Right cardiac atrium (tissue), 5 donors: ENCODE results near the gene EMILIN1. TPM values are rescaled to one million over a fixed set of nuclear protein-coding genes. Genes with fewer than 3 reads are reported as not detected.

Source experiments
- ATAC-seq, 2 donors: fragments of 200-7000 bp; cut with Tn5 transposase; one replicate each; pipeline versions ENCODE4 v1.8.0 to v1.9.1; 2020; ENCODE audit warnings: moderate library complexity in 2 of 2, mild to moderate bottlenecking in 1 of 2
- DNase-seq, 3 donors: peaks; one replicate each; pipeline ENCODE4 v3.0.0-alpha.2; 2020
- H3K27ac ChIP-seq: one replicate; pipeline ENCODE4 v1.5.1; 2013; ENCODE audit warnings: mild to moderate bottlenecking, low read length, control low read depth, moderate library complexity
- H3K27me3 ChIP-seq: one replicate; pipeline ENCODE4 v1.6.1; 2013; ENCODE audit not compliant: control insufficient read depth, insufficient read depth
- H3K4me1 ChIP-seq: one replicate; pipeline ENCODE4 v1.6.1; 2013; ENCODE audit warnings: low read length; ENCODE audit not compliant: control insufficient read depth, insufficient read depth
- H3K4me3 ChIP-seq: one replicate; pipeline ENCODE4 v1.5.1; 2013; ENCODE audit warnings: low read length, control low read depth
- H3K9me3 ChIP-seq: one replicate; pipeline ENCODE4 v1.6.1; 2013; ENCODE audit warnings: low read length; ENCODE audit not compliant: control insufficient read depth
- WGBS: extraction: QIAGEN DNeasy Blood & Tissue Kit; methylation state at CpG from one replicate; pipeline ENCODE4 v1.1.7; 2013; 5-methylcytosine and 5-hydroxymethylcytosine counted together
- intact Hi-C, 4 donors: fragments of 100-400 bp; cut with DNase I; formaldehyde crosslinking; loops; one replicate each; pipeline versions ENCODE4 v1.11.0 to v1.14.0; 2022 to 2023
- polyA plus RNA-seq: library from polyadenylated mRNA; stranded (reverse); fragments of 200-250 nt; gene quantifications from one replicate; pipeline ENCODE4 v1.2.3, GENCODE V29; 2013
- total RNA-seq, 4 donors: library from RNA; stranded (reverse); fragmentation: NEBNext Ultra II Directional; extraction: Animal tissue kit (Norgen Biotek cat#: 25700); gene quantifications; one replicate each; pipeline ENCODE4 v1.2.1, GENCODE V29; 2021
- donor health status: healthy with polysubstance abuse.
- donor health status: DM: no; HTN: yes; CAD: no.
- donor health status: DM: no; HTN: no; CAD: no.
- donor health status: DM: no; HTN: yes; CAD: no; lungs with severe emphysema.
- donor health status: DM: yes; HTN: yes; CAD: no.

The EMILIN1 gene
- total and polyA plus RNA-seq, 5 donors, result 24.3 to 44.2 (median 34.6) TPM

GRCh38 chr2:27127883-27128667, 49.7 kb downstream of the EMILIN1 start:
- WGBS, result 89% methylated on average over 9 of the region's 9 CpGs
- Histone ChIP-seq H3K4me3 (no peak overlapping the region), H3K9me3 (no peaks in the 10 kb centered on the region), H3K27me3 (no peaks in the 10 kb centered on the region), H3K27ac (no peak overlapping the region), H3K4me1 (peaks cover 3% of the 10 kb centered on the region)
- intact Hi-C loops, result no loop called here
- DNase-seq (no peak), ATAC-seq (no peak)

GRCh38 chr2:27128668-27129571, 50.5 kb downstream of the EMILIN1 start:
- ATAC-seq (no peak), DNase-seq (no peak)
- peaks cover 8% of the 10 kb centered on the region for H3K4me1 ChIP-seq
- intact Hi-C loops, result no loop called here
- H3K27me3 ChIP-seq, result no peaks in the 10 kb centered on the region
- 72% methylated on average over 11 of the region's 11 CpGs for WGBS
- no peaks in the 10 kb centered on the region for H3K9me3 ChIP-seq
- no peak overlapping the region for H3K4me3 ChIP-seq
- H3K27ac ChIP-seq, result no peak overlapping the region

- WGBS, result 87% methylated on average over 10 of the region's 10 CpGs
- Histone ChIP-seq H3K4me1 (peaks cover 8% of the 10 kb centered on the region), H3K4me3 (no peak overlapping the region), H3K9me3 (no peaks in the 10 kb centered on the region), H3K27ac (no peak overlapping the region), H3K27me3 (no peaks in the 10 kb centered on the region)
- DNase-seq (no peak), ATAC-seq (no peak)
- intact Hi-C loops, result no loop called here
Measured at GRCh38 chr2:27130396-27130795, 52.0 kb downstream of the EMILIN1 start.

- 89% methylated on average over 11 of the region's 11 CpGs for WGBS
- no peak overlapping the region for H3K27ac ChIP-seq
- intact Hi-C loops, result no loop called here
Measured at GRCh38 chr2:27131429-27131828, 53.0 kb downstream of the EMILIN1 start.

GRCh38 chr2:27133195-27133875, 54.9 kb downstream of the EMILIN1 start:
- Histone ChIP-seq H3K9me3 (no peaks in the 10 kb centered on the region), H3K4me1 (peaks cover 8% of the 10 kb centered on the region), H3K4me3 (peak overlapping the region; percentile 71), H3K27ac (peak overlapping the region; percentile 52), H3K27me3 (no peaks in the 10 kb centered on the region)
- intact Hi-C loops, result no loop called here
- ATAC-seq (no peak), DNase-seq (peak in 1 of 3 donors; percentile 36)
- 36% methylated on average over 14 of the region's 14 CpGs for WGBS

More at GRCh38 chr2:27131429-27131828, 53.0 kb downstream of the EMILIN1 start:
- no peak for DNase-seq
- peaks cover 8% of the 10 kb centered on the region for H3K4me1 ChIP-seq
- H3K9me3 ChIP-seq, result no peaks in the 10 kb centered on the region
- no peak overlapping the region for H3K4me3 ChIP-seq
- no peaks in the 10 kb centered on the region for H3K27me3 ChIP-seq
- no peak for ATAC-seq

GRCh38 chr2:27133905-27134780, 55.7 kb downstream of the EMILIN1 start, which contains the start of gene PREB:
TSS of gene PREB (minus strand) at chr2:27134636. CDS start at chr2:27134421, 215 bp downstream.
- Histone ChIP-seq H3K4me3 (peak within 1 kb of the TSS; percentile 71), H3K9me3 (no peaks in the 10 kb centered on the region), H3K27ac (peak within 1 kb of the TSS; percentile 52), H3K4me1 (peaks cover 8% of the 10 kb centered on the region), H3K27me3 (no peaks in the 10 kb centered on the region)
- WGBS, result under 1% methylated on average over 86 of the region's 86 CpGs
- intact Hi-C loops, result no loop called here
- ATAC-seq, result peak; percentile 96 to 97
- DNase-seq, result peak; percentile 98 to 100 (median 99)

- intact Hi-C loops, result no loop called here
- ATAC-seq (no peak), DNase-seq (no peak)
- H3K9me3 ChIP-seq, result no peaks in the 10 kb centered on the region
- no peaks in the 10 kb centered on the region for H3K27me3 ChIP-seq
- 54% methylated on average over 33 of the region's 33 CpGs for WGBS
- H3K4me1 ChIP-seq, result peaks cover 8% of the 10 kb centered on the region
- H3K27ac ChIP-seq, result no peak overlapping the region
- no peak overlapping the region for H3K4me3 ChIP-seq
Measured at GRCh38 chr2:27134781-27135477, 56.5 kb downstream of the EMILIN1 start.

GRCh38 chr2:27135478-27135955, 57.1 kb downstream of the EMILIN1 start:
- Histone ChIP-seq H3K4me1 (peaks cover 8% of the 10 kb centered on the region), H3K27me3 (no peaks in the 10 kb centered on the region), H3K9me3 (no peaks in the 10 kb centered on the region), H3K4me3 (no peak overlapping the region), H3K27ac (no peak overlapping the region)
- 84% methylated on average over 12 of the region's 12 CpGs for WGBS
- DNase-seq (no peak), ATAC-seq (no peak)
- intact Hi-C loops, result no loop called here
